NCI-H187 (cell line): ENCODE measurements around the gene FAM228A.
"Not testable (repeated sequence)": the region's sequence is repeated elsewhere in the genome, so short reads cannot be mapped to it uniquely, and the experiment has no call there.

ENCODE experiments used
- DNase-seq, 2 experiments: peaks; one replicate each; lab custom pipeline; 2025; lab: John Stamatoyannopoulos, UW

FAM228A gene

DNA sequence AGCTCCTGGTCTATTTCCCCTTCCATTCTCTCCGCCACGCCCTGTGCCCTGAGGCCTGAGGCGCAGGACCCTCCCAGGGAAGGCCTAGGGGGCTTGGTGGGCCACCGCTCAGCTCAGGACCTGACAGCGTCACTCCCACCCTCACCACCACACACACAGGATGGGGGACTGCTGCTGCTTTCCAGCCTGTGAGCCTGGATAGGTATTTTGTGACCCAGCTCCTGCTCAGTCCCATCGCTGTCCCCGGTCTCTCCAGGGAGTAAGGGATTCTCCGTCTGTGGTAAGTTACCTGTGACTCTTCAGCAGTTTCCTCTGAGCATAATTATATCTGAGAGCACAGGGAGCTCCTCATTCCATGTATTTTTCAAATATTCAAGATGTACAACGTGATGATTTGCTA, 16.3 kb downstream of the FAM228A start:
- no peak for DNase-seq

DNA sequence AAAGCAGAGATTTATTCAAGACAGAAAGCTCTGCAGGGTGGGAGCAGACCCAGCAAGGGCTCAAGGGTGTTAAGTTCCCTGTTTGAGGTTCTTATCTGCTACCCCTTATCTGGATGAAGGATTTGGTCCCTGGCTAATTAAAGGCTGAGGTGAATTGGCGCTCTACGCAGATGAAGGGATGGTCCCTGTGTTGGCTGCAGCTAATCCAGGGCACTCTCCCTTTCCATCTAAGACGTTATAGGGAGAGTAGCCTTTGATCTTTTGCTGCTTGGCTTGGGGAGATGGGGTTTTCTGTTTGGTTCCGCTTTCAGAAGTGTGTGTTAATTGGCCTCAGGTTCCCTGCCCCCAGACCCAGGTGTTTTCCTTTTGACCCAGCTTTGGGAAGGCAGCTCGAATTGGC, 17.0 kb downstream of the FAM228A start:
- DNase-seq, result no peak

DNA sequence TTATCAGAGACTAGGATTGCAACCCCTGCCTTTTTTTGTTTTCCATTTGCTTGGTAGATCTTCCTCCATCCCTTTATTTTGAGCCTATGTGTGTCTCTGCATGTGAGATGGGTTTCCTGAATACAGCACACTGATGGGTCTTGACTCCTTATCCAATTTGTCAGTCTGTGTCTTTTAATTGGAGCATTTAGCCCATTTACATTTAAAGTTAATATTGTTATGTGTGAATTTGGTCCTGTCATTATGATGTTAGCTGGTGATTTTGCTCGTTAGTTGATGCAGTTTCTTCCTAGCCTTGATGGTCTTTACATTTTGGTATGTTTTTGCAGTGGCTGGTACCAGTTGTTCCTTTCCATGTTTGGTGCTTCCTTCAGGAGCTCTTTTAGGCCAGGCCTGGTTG, 22.4 kb downstream of the FAM228A start:
- DNase-seq, result not testable (repeated sequence)

DNA sequence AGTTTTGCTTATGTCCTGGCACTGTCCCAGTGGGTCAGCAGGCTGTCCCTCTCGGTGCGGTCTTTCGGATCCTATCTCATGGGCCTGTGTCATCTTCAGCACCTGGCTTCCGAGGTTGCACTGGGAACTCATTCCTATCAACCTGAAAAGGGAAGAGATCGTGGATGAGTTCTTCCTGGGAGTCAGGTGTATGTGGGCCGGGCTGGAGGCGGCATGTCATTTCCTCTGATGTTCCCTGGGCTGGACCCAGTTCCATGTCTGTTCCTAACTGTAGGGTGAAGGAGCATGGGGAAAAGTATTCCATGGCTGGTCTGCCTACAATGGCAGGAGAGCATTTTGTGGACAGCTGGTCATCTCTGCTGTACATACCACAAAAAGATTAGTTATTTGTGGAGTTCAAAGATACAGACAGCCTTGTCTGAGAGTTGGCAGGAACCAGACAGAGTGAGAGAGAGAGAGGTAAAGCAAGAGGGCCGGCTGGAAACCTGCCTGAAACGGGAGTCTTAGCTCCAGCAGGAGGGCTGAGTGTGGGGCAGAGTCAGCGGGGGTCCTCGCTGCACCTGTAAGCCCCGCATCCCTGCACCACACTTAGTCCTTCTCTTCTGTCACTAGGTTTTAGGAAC, 25.2 kb downstream of the FAM228A start:
- DNase-seq, result no peak

DNA sequence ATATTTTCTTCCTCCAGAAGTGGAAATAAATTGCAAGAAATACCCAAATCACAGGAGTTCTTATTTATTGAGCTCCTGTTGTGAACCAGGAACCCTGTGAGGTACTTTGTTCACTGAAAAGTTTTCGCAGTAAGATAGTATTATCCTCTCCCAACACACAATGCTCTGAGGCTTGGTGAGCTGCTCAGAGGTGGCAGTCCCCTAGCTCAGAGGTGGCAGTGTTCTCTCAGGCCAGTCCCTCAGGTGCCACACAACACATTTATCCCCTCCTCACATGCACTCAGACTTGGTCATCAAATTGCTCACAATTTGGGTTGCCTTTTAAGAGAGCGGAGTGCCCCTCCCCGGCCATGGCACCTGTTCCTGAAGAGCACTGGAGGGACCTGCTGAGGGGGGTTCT, 25.9 kb downstream of the FAM228A start:
- DNase-seq, result no peak

DNA sequence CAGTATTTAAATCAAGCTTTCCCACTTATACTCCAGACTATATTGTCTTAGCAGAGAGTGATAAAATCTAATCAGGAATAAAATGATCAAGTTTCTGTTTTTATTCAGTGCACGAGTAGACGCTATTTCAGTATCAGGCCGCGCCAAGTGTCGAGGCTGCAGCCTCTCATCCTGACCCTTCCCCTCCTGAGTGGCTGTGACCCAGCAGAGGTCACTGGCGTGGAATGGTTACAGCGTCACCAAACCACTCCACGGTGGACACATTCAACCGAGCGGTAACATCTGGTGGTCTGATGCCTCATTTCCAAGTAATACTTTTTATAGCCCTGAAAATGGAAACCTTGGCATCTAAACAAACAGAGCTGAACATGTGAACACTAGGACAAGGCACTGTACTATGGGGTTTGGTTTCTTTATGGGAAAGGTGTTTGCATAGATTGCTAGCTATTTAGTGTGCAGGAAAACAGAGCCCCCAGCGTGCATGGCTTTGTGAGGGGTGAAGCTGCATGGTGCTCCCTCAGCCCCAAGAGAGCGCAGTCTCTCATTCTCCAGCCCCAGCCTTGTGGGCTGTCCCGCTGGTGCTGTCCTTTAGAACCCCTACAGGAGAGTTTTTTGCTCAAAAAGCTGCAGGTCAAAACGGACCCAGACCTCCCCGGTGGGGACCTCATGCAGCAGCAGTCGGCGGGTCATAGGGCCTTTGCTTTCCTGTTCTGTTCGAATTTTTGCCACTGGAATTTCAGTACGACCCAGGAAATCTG, 28.4 kb downstream of the FAM228A start:
- DNase-seq, result no peak

DNA sequence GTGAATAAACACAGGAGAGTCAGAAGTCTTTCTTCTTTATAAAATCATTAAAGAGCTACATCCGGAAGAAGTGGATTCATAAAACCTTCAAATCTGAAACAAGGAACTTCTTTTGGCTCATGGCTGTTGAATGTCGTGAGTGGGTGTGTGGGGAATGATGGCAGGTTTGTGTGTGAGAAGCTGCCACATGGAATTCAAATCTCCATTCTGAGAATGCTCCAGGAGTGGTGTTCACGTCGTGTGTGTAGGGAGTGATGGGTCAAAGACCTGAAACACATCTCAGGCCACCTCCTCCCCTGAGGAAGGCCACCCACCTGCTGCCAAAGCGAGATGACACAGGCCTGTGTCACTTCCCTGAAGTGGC, 28.9 kb downstream of the FAM228A start:
- no peak for DNase-seq

DNA sequence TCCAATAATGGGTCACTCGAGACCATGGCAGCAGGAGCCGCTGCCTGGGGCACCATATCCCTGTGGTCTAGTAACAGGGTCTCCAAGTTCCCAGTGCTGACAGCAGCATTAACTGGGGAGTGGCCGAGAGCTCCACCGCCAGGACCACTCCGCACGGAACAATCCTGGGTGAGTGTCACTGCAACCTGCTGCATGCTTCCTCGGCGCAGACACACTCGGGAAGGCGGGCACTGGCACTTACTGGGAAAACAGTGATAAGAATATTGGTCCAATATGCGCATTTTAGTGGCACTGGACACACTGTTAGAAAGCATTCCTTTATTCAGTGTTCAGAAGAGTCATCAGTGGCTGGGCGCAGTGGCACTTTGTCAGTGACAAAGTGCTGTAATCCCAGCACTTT, 29.7 kb downstream of the FAM228A start:
- no peak for DNase-seq

DNA sequence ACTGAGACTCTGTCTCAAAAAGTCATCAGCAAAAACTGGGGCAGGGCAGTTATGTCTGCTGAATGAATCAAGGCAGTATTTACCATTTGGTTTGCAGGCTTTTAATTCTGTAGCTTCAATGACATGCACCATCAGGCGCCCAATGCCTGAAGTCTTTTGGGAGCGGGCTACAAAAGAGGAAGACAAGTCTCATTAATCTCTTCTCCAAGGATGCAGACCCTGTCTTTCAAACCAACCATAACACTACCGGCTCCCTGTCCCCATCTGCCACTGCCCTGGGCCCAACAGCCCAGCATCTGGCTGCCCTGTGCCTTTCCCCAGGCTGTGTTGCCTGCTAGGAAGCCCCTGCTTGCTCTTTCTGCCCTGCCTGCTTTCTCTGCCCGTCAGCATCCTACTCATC, 30.3 kb downstream of the FAM228A start:
- no peak for DNase-seq

DNA sequence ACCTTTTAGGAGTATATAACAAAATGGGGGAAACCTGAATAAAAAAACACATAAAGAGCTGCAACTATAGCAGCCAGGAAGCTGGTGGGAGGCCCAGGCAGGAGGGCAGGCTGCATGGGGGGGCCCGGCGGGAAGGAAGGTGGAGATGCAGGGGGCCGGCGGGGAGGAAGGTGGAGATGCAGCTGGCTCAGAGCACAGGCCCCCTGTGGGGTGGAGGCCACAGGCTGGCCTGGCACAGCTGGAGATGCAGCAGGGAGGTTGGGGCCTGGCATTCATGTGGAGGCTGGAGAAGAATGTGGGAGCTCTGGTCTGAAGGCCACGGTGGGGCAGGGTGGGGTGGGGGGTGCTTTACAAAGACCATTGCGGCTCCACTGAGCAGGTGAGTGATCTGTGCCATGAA, 31.4 kb downstream of the FAM228A start:
- DNase-seq, result no peak

DNA sequence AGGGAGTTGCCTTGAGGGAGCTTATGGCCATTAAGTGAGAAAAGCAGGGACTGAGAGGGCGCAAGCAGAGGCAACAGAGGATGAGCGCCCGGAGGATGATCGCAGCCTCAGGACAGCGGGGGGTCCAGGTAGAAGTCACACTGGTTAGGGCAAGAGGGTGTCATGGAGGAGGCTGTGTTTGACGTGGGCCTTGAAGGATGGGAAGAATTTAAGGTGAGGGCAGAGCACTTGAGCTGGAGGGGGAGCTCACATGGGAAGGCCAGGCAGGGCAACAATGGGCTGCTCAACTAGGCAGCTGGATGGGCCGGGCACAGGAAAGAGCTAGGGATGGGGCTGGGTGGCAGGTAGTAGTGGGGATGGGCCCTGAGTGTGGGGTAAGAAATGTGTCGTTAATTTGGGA, 31.9 kb downstream of the FAM228A start:
- no peak for DNase-seq

DNA sequence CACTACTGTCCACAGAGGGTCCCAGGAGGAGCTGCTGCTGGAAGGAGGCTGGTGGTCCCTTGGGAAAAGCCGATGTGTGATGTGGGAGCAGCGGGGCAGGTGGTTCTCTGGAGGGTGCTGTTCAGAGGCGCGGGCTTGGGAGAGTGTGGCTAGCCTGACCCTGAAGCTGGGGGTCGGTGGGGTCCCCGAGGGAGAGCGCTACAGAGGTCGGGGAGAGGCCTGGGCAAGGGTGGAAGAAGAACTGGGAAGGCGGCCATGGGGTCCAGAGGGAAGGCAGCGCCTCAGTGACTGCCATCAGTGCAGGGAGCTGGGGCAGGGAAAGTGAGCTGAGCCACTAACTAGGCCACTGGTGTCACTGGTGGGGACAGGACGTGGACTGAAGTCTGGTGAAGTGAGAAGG, 32.5 kb downstream of the FAM228A start:
- DNase-seq, result no peak

DNA sequence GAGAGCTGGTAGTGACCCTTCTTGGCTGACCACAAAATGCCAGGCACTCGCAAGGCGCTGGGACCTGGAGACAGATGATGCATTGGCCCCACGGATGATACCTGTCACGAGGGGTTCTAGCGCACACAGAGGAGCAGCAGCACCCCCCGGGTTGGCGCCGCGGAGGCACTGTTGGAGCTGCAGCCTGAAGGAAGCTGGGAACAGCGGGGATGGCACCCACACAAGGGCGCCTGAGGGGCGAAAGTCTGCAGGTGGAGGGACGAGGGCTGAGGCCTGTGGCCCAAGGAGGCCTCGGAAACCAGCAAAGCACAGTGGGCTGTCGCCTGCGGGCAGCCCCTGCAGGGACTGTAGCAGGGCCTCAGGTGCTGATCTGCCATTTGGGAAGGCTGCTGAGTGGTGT, 33.6 kb downstream of the FAM228A start:
- no peak for DNase-seq

DNA sequence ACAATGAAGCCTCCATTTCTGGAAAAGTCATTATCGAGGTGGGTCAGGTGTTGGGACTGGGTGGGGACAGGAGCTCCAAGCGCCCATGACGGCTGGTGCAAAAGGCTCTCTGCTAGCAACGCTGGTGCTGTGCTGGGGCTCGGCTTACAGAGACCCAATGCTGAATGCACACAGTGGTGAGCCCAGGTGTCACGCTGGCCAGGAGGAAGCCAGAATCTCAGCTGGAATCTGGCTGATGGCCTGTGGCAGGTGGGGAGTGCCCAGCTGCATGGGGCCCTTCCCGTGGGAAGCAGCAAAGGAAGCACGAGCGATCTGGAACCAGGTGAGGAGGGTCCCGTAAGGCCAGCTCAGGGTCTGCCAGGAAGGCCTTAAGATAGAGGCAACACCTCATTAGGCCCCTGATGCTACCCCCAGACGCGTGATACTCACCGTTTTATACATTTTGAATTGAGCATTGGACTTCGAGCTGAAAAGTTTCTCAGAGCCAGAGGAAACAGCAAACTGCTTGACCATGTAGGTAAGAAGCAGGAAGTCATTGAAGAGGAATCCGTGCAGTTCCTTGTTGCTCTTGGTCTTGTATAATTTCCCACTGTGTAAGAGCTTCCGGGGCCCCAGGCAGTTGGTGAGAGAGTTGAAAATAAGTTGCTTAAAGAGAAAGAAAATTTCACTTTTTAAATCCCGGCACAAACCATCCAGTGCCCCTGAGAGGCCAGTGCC, 34.7 kb downstream of the FAM228A start:
- no peak for DNase-seq

DNA sequence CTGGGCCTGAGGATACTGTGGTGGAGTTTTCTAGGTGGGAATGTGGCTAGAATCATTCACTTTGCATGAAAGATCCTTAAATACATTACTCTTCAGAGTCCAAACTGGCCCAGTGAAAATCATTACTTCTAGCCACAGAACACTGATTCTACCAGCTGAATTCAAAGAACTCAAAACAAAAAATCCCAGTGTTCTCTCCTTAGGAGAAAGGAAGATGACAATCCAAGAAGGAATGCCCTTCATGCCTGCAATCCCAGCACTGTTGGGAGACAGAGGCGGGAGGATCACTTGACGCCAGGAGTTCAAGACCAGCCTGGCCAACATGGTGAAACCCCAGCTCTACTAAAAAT, 35.2 kb downstream of the FAM228A start:
- no peak for DNase-seq

DNA sequence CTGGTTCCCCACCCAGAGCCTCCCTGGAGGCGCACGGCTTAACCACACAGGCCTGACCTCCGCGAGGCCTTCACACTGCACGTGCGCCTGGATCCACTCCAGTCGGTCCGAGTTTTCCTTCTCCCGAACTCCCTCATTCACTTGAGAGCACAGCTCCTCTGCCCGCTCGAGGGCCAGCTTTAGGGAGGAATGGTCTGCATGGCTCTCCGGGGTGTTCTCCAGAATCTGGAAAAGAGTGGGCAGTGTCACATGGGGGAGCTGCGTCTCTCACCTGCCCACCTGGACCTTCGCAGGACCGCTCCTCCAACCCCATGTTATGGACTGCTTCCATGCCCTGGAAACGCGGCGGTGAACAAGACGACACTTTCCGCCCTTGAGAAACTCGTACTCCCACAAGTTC, 35.9 kb downstream of the FAM228A start:
- no peak for DNase-seq

DNA sequence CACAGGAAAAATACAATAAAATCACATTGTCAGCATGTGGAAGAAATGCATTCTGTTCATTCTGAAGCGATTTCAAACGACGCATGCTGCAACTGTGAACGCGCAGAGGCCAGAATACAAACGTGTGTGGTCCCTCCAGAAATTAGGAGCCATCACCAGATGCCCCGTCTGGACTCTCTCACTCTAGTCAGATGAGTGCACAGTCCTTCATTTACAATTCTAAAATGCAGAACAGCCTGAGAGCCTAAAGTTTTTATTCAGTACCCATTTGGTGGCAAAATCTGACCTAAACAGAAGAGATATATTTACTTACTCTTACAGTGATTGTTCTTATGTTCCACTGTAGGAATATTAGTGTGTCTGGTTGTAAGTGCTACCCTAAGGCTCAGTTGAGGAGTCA, 36.6 kb downstream of the FAM228A start:
- DNase-seq, result no peak

DNA sequence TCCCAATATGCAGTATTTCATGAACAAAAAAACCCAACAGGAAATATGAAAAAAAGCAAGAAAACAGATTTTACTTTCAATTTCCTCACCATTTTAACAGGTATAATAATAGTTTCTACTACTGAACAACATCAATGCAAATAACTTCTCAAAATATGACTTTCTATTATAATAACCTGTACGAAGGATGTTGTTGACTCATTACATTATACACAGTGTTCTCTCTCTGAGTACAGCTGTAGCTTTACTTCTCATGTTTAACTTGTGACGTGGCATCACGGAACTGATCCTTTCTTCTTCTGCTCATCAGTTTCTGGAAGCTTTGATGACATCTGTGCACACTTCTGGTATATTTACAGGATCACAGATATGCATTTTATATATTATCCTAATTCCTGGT, 40.0 kb downstream of the FAM228A start:
- no peak for DNase-seq

DNA sequence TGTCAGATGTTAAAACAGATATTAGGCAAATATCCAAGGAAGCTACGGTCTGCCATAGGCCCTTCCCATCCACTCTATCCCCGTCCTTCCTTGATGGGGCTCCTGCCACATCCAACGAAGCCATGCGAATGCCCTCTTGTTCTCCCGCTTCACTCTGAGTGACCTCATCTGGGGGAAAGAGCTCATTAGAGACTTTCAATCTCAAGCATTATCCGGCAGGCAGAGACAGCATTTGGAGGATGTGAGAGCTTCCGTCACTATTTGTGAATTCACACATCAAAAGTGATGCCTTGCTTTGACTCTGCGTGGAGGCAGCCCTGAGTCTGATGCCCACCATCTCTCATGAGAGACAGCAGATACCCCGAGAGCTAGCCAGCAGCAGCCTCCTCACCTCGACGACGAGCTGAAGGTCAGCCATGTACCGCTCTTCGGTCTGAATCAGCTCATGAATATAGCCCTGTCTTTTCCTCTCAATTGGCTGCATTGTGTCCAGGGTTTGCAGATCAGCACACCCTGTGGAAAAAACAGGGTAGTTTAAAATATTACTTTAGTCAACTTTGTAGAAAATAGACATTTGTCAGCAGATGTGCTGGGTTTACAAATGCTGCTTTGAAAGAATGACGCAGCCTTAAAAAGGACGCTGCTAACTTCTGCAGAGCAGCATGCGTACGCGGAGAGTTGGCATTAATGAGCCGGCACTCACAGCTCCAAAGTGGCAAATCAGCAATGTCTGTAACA, 45.9 kb downstream of the FAM228A start:
- DNase-seq, result no peak

DNA sequence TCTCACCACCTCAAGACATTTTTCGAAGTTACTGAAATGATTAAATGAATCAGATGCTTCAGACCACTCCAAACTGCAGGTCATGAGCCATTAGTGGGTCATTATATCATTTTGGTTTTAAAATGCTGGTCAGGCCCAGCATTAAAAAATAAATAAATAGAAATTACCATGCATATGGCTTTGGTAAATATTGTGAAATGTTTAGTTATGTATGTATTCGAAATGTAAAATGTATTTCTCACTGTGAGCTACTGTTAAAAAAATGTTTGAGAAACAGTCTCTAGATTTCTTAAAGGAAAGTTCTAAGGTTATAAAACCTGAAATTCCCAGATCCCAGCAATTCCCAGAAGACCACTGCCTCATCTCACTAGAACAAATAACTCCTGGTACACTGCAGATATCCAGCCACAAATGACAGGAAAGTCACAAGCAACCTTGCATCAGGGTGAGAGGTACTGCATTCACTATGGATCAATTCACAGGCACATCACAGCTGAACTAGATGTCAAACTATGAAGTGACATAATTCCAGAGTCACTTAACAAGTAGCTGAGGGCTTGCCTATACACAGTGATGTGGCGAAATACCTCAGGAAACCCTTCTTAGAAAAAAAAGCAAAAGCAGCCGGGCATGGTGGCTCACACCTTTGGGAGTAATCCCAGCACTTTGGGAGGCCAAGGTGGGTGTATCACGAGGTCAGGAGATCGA, 46.6 kb downstream of the FAM228A start:
- DNase-seq, result no peak

DNA sequence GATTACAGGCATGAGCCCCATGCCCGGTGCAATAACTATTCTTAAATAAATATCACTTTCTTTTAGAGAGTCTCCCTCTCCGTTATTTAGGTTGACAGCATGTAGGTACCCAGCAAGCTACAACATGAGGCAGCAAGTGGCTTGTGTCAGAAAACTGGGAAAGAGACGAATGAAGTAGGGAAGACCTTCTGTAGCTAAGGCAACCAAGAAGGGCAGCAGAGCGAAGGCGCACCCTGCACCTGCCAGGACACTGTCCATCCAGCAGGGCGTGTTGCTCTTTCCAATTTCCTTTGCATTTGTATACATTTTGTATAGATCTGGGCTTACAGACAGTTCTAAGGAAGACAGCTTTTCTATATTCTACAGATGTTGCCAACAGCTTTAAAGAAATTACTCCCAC, 48.1 kb downstream of the FAM228A start:
- no peak for DNase-seq
